T-helper 1 cell treated with Interleukin-12 subunit alpha and Interleukin-12 subunit beta and Interleukin-4 antibody, amounts not matched to agents 30 μg/mL and 1 μg/mL, for 36 hours (primary cell): Measurements from ENCODE around the gene ACCS.

Source experiments
- H3K27ac Mint-ChIP-seq: one replicate; pipeline ENCODE4 v1.8.0; 2021; ENCODE audit warnings: mild to moderate bottlenecking, mixed read lengths
- H3K27me3 Mint-ChIP-seq: one replicate; pipeline ENCODE4 v1.8.0; 2021; ENCODE audit warnings: low read depth, mixed read lengths
- H3K36me3 Mint-ChIP-seq: one replicate; pipeline ENCODE4 v1.8.0; 2021; ENCODE audit warnings: low read depth, mixed read lengths
- H3K4me1 Mint-ChIP-seq: one replicate; pipeline ENCODE4 v1.8.0; 2021; ENCODE audit warnings: low read depth, mixed read lengths
- H3K4me3 Mint-ChIP-seq: one replicate; pipeline ENCODE4 v1.8.0; 2021; ENCODE audit warnings: mild to moderate bottlenecking, moderate library complexity, mixed read lengths
- H3K9me3 Mint-ChIP-seq: one replicate; pipeline ENCODE4 v1.8.0; 2021; ENCODE audit warnings: mixed read lengths

The ACCS gene

DNA sequence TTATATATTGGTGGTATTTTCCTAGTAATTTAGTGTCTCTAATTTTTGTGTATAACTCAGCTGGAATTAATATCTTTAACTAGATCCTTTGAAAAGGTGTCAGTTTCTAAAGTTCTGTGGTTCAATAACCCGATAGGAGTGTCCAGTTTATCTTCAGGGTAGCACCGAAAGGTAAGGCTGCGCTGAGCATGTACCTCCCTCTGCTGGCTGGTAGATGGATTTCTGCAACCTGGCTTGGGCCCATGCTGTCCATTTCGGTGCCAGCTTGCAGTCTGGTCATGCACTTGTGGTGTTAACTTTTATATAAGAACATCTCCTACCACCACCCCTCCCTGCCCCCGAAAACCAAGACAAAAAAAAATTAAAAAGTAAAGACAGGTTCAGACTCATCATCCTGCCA is 54.1 kb downstream of the ACCS start:
- Mint-ChIP-seq H3K27me3 (no peaks in the 10 kb centered on the region), H3K27ac (no peak overlapping the region), H3K36me3 (peaks cover 20% of the 10 kb centered on the region), H3K4me1 (peaks cover 2% of the 10 kb centered on the region), H3K4me3 (no peak overlapping the region), H3K9me3 (no peaks in the 10 kb centered on the region)

GRCh38 chr11:44125598-44125997 is 59.5 kb downstream of the ACCS start:
- H3K27me3 Mint-ChIP-seq = no peaks in the 10 kb centered on the region
- H3K36me3 Mint-ChIP-seq = peaks cover 18% of the 10 kb centered on the region
- H3K4me3 Mint-ChIP-seq = no peak overlapping the region
- H3K4me1 Mint-ChIP-seq = no peaks in the 10 kb centered on the region
- H3K27ac Mint-ChIP-seq = no peak overlapping the region
- H3K9me3 Mint-ChIP-seq = no peaks in the 10 kb centered on the region

DNA sequence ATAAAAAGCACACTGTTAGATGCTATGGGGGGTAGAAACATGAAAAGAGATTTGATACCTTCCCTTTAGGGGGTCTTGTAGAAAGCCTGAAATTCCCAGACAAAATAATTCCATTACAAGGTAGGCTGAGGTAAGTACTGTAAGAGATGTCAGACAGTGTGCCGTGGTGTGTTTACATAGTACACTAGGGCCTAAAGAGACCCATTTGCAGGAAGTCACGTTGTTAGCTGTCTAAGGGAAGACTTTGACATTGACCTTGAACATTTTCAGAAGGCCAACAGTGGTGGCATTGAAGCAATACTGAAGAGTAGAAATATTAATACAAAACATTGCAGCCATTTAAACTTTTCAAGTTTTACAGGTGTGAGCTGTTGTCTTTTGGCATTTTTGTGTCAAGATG is 60.2 kb downstream of the ACCS start:
- Mint-ChIP-seq H3K4me1 (no peaks in the 10 kb centered on the region), H3K9me3 (no peaks in the 10 kb centered on the region), H3K36me3 (peaks cover 22% of the 10 kb centered on the region), H3K27me3 (no peaks in the 10 kb centered on the region), H3K4me3 (no peak overlapping the region), H3K27ac (no peak overlapping the region)

GRCh38 chr11:44127130-44127529 is 61.1 kb downstream of the ACCS start:
- peaks cover 20% of the 10 kb centered on the region for H3K36me3 Mint-ChIP-seq
- no peak overlapping the region for H3K27ac Mint-ChIP-seq
- no peaks in the 10 kb centered on the region for H3K4me1 Mint-ChIP-seq
- H3K4me3 Mint-ChIP-seq = no peak overlapping the region
- H3K9me3 Mint-ChIP-seq = no peaks in the 10 kb centered on the region
- H3K27me3 Mint-ChIP-seq = no peaks in the 10 kb centered on the region

DNA sequence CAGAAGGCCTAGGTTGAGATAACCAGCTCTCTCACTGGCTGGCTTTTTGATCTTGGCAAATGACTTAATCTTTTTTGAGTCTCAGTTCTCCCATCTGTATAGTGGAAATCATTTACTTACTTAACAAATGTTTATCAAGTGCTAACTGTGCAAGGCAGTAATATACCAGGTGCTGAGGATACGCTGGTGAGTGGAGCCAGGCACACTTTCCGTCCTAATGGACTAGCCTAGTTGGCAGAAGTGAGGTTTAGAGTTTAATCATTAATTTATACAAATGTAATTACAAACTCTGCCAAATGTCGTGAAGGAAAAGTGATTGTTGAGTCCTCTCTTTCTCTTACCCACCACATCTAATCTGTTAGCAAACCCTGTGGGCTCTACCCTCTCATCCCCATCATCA is 62.7 kb downstream of the ACCS start:
- Mint-ChIP-seq H3K27me3 (no peaks in the 10 kb centered on the region), H3K27ac (no peak overlapping the region), H3K9me3 (no peaks in the 10 kb centered on the region), H3K4me1 (no peaks in the 10 kb centered on the region), H3K4me3 (no peak overlapping the region), H3K36me3 (peaks cover 20% of the 10 kb centered on the region)

- no peak overlapping the region for H3K4me3 Mint-ChIP-seq
- no peaks in the 10 kb centered on the region for H3K4me1 Mint-ChIP-seq
- H3K36me3 Mint-ChIP-seq = peaks cover 18% of the 10 kb centered on the region
- H3K9me3 Mint-ChIP-seq = no peaks in the 10 kb centered on the region
- H3K27me3 Mint-ChIP-seq = no peaks in the 10 kb centered on the region
- no peak overlapping the region for H3K27ac Mint-ChIP-seq
Measured at GRCh38 chr11:44130751-44131150, 64.7 kb downstream of the ACCS start.

DNA sequence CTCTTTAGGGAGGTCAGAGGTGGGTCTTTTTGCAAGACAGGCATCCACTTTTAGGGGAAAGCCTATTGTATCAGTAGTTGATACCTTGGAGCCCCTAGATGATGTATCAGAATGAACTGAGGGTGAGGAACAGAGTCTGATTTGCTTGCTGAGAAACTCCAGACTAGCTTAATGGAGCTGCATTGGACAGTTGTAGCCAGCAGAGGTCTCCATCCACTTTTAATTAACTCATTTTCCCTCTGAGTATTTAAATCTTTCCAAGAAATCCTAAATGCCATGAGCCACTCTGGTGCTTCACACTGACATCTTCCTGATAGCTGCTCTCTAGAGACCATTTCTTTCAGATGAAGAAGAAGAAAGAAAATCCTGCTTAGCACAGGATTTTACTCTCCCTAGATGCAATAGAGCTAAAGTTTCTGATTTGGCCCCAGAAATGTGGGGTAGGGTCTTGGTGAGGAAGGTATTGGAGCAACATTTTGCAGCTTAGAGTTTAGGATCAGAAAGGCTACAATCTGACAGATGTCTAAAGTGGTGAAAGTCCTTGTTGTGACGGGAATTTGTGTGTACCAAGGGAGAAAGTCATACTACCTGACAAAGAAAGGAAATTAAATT is 67.4 kb downstream of the ACCS start:
- Mint-ChIP-seq H3K36me3 (peaks cover 16% of the 10 kb centered on the region), H3K27ac (no peak overlapping the region), H3K4me3 (no peak overlapping the region), H3K9me3 (no peaks in the 10 kb centered on the region), H3K27me3 (no peaks in the 10 kb centered on the region), H3K4me1 (no peaks in the 10 kb centered on the region)
